A673 (cell line): ENCODE results near the gene CLSTN1. TPM values are rescaled to one million over a fixed set of nuclear protein-coding genes. Genes with fewer than 3 reads are reported as not detected.

Source experiments
- BruUV-seq: library from RNA; stranded (reverse); fragments of 400-500 nt; replicated peaks from 2 replicates; lab custom pipeline; 2021; lab: Mats Ljungman, UMichigan
- CTCF ChIA-PET: fragments of 300-600 bp; sonication (Branson Sonifier 250); formaldehyde crosslinking; loops from one replicate; lab custom pipeline; 2022; ENCODE audit warnings: antibody characterized with exemption; lab: Charles Lee
- POLR2A ChIA-PET: fragments of 300-600 bp; sonication (Branson Sonifier 250); formaldehyde crosslinking; loops from one replicate; lab custom pipeline; 2022; ENCODE audit warnings: antibody characterized with exemption; ENCODE audit not compliant: low non-redundant PET; lab: Charles Lee
- DNase-seq: peaks from one replicate; pipeline ENCODE4 v3.0.0-alpha.2; 2015; ENCODE audit warnings: low spot score
- H3K27ac ChIP-seq: fragments of 200-600 bp; sonication (generic); 2 replicates; pipeline ENCODE4 v1.5.1; 2016; ENCODE audit warnings: mixed run types, low read depth, mild to moderate bottlenecking, mixed read lengths, antibody characterized with exemption, low read length; ENCODE audit not compliant: poor library complexity, severe bottlenecking
- H3K27me3 ChIP-seq: fragments of 200-600 bp; sonication (generic); replicated peaks from 2 replicates; pipeline ENCODE4 v1.6.1; 2017; ENCODE audit warnings: mixed run types, low read depth, mild to moderate bottlenecking, mixed read lengths, antibody characterized with exemption, low read length; ENCODE audit not compliant: insufficient read depth, poor library complexity
- H3K36me3 ChIP-seq: fragments of 200-600 bp; sonication (generic); 2 replicates; pipeline ENCODE4 v1.6.1; 2016; ENCODE audit warnings: mixed run types, mild to moderate bottlenecking, mixed read lengths, antibody characterized with exemption, low read length; ENCODE audit not compliant: insufficient read depth, poor library complexity, severe bottlenecking
- H3K4me1 ChIP-seq: fragments of 200-600 bp; sonication (generic); 2 replicates; pipeline ENCODE4 v1.6.1; 2017; ENCODE audit warnings: mixed run types, mild to moderate bottlenecking, mixed read lengths, antibody characterized with exemption, low read length; ENCODE audit not compliant: insufficient read depth, poor library complexity, severe bottlenecking
- H3K4me3 ChIP-seq: fragments of 200-600 bp; sonication (generic); 2 replicates; pipeline ENCODE4 v1.5.1; 2016; ENCODE audit warnings: low read depth, mixed run types, mild to moderate bottlenecking, mixed read lengths, low read length; ENCODE audit not compliant: poor library complexity, severe bottlenecking
- H3K9me3 ChIP-seq: fragments of 200-600 bp; sonication (generic); 2 replicates; pipeline ENCODE4 v1.6.1; 2016; ENCODE audit warnings: mixed run types, low read depth, mild to moderate bottlenecking, mixed read lengths, antibody characterized with exemption, low read length; ENCODE audit not compliant: poor library complexity, severe bottlenecking
- EZH2 ChIP-seq: fragments of 200-600 bp; sonication (generic); IDR thresholded peaks from 2 replicates; pipeline ENCODE4 v1.6.1; 2017; ENCODE audit warnings: borderline replicate concordance, low read depth, mild to moderate bottlenecking, mixed read lengths, antibody characterized with exemption, low read length; ENCODE audit not compliant: poor library complexity, severe bottlenecking
- intact Hi-C: fragments of 100-400 bp; cut with micrococcal nuclease; formaldehyde crosslinking; loops from one replicate; pipeline ENCODE4 v1.10.0; 2022; ENCODE audit not compliant: unreplicated experiment
- total RNA-seq: library from RNA; stranded (reverse); gene quantifications from 2 replicates; pipeline ENCODE4 v1.2.3, GENCODE V29; 2021
- TF ChIP-seq, protein P1 (sequence below): fragments of 300-800, 200-600 bp; sonication (generic); conservative IDR thresholded peaks from 2 replicates; pipeline ENCODE4 v1.5.1; 2017; ENCODE audit warnings: low read depth, mild to moderate bottlenecking, antibody characterized with exemption, low read length, moderate library complexity, mixed read lengths

The CLSTN1 gene
- total RNA-seq, 1 experiment from 2014 or later = 77.4 TPM

DNA sequence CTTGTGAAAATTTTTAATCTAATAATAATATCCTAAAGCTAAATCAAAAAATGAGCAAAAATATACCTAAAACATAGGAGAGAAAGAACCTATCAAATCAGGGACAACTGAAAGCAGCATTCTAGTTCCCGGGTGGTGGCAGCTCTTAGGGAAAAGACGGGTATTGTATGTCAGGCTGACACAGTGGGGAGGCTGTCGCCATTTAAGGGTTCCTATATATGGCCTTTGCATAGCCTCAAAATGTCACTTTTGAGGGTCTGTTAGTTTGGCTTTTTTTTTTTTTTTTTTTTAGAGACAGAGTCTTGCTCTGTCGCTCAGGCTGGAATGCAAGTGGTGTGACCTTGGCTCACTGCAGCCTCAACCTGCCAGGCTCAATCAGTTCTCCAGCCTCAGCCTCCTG lies 6.0 kb downstream of the CLSTN1 start:
- Histone ChIP-seq H3K36me3 (no peaks in the 10 kb centered on the region), H3K4me3 (no peak overlapping the region), H3K27ac (no peak overlapping the region), H3K9me3 (no peaks in the 10 kb centered on the region), H3K27me3 (no peaks in the 10 kb centered on the region), H3K4me1 (peaks cover 18% of the 10 kb centered on the region)
- BruUV-seq = no TSS peak
- POLR2A ChIA-PET = no interaction called here
- intact Hi-C loops = no loop called here
- no peak for DNase-seq
- TF ChIP-seq, protein P1, sequence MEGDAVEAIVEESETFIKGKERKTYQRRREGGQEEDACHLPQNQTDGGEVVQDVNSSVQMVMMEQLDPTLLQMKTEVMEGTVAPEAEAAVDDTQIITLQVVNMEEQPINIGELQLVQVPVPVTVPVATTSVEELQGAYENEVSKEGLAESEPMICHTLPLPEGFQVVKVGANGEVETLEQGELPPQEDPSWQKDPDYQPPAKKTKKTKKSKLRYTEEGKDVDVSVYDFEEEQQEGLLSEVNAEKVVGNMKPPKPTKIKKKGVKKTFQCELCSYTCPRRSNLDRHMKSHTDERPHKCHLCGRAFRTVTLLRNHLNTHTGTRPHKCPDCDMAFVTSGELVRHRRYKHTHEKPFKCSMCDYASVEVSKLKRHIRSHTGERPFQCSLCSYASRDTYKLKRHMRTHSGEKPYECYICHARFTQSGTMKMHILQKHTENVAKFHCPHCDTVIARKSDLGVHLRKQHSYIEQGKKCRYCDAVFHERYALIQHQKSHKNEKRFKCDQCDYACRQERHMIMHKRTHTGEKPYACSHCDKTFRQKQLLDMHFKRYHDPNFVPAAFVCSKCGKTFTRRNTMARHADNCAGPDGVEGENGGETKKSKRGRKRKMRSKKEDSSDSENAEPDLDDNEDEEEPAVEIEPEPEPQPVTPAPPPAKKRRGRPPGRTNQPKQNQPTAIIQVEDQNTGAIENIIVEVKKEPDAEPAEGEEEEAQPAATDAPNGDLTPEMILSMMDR = no peak
- no peak for TF ChIP-seq EZH2
- CTCF ChIA-PET = no interaction called here

DNA sequence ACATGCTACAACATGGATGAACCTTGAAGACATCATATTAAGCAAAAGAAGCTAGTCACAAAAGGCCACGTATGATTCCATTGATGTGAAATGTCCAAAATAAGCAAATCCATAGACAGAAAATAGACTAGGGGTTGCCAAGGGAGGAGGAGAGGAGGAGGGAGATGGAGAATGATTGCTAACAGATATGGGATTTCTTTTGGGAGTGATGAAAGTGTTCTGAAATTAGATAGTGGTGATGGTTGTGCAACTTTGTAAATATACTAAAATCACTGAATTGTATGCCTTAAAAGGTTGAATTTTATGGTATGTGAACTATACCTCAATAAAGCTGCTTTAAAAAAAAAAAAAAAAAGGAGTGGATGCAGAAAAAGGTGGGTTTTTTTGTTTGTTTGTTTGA lies 7.6 kb downstream of the CLSTN1 start:
- no peak for DNase-seq
- Histone ChIP-seq H3K4me1 (peaks cover 4% of the 10 kb centered on the region), H3K27me3 (no peaks in the 10 kb centered on the region), H3K36me3 (no peaks in the 10 kb centered on the region), H3K9me3 (no peaks in the 10 kb centered on the region), H3K27ac (no peak overlapping the region), H3K4me3 (no peak overlapping the region)
- intact Hi-C loops = no loop called here
- BruUV-seq = no TSS peak
- CTCF ChIA-PET = no interaction called here
- POLR2A ChIA-PET = no interaction called here
- TF ChIP-seq, protein P1 = no peak
- TF ChIP-seq EZH2 = no peak

DNA sequence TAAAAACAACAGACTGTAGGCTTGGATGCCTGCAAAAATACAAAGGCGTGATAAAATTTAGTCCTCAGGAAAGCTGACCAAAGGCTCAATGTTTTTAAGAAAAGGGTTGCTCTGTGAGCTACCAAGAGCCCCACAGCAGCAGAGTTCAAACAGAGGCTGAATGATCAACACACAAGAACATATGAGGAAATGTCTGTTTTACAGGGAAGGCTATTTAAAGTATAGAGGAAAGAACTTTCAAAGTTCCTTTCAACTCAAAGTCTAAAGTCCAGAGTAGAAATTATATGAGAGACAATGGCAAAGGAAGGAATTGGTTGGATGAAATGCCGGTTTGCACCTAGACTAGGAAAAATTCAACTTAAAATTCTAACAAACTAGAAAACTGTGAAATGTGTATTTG lies 8.6 kb downstream of the CLSTN1 start:
- TF ChIP-seq EZH2 = no peak
- TF ChIP-seq, protein P1 = no peak
- POLR2A ChIA-PET = no interaction called here

More for the DNA sequence above, 8.6 kb downstream of the CLSTN1 start:
- BruUV-seq = no TSS peak
- CTCF ChIA-PET = no interaction called here
- Histone ChIP-seq H3K36me3 (no peaks in the 10 kb centered on the region), H3K9me3 (no peaks in the 10 kb centered on the region), H3K27ac (no peak overlapping the region), H3K27me3 (no peaks in the 10 kb centered on the region), H3K4me1 (peaks cover 4% of the 10 kb centered on the region), H3K4me3 (no peak overlapping the region)
- intact Hi-C loops = no loop called here
- no peak for DNase-seq
